ENCODE measurements around the gene ZNF175. TPM values are rescaled to one million over a fixed set of nuclear protein-coding genes. Genes with fewer than 3 reads are reported as not detected.

The ZNF175 gene
- total and polyA plus RNA-seq, 9 of the 15 experiments (the other 6 are each of a cell fraction or from before 2014, with no cell fraction given) = 3.7 to 37.9 (median 14.0) TPM

DNA sequence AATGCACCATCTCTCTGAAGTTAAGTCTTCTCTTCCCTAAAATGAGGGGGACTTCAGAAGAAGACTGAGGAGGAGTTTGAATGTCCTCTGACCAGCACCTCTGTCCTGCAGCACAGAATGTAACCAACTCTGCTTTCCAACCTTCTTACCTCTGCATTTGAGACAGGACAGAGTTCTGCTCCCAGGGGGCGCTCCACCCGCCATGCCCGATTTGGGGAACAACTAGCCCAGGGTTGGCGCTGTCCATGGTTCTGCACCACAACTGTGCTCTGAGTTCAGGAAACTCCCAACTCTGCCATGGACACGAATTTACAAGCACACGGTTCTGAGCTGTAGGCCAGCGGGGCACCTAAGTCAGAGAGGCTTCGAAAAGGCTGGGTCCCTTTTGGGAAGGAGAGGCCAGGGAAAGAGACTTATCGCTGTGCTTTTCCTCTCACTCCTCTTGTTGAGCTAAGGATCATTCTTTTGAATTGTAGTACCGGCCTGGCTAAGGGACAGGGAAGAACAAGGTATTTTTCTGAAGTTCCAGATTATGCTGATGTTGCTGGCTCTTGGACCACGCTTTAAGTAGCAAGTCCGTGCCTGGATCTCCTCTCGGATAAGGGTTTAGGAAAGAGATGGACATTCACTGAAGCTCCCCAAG lies 37.0 kb downstream of the ZNF175 start (continued):
- TF ChIP-seq, protein P1, sequence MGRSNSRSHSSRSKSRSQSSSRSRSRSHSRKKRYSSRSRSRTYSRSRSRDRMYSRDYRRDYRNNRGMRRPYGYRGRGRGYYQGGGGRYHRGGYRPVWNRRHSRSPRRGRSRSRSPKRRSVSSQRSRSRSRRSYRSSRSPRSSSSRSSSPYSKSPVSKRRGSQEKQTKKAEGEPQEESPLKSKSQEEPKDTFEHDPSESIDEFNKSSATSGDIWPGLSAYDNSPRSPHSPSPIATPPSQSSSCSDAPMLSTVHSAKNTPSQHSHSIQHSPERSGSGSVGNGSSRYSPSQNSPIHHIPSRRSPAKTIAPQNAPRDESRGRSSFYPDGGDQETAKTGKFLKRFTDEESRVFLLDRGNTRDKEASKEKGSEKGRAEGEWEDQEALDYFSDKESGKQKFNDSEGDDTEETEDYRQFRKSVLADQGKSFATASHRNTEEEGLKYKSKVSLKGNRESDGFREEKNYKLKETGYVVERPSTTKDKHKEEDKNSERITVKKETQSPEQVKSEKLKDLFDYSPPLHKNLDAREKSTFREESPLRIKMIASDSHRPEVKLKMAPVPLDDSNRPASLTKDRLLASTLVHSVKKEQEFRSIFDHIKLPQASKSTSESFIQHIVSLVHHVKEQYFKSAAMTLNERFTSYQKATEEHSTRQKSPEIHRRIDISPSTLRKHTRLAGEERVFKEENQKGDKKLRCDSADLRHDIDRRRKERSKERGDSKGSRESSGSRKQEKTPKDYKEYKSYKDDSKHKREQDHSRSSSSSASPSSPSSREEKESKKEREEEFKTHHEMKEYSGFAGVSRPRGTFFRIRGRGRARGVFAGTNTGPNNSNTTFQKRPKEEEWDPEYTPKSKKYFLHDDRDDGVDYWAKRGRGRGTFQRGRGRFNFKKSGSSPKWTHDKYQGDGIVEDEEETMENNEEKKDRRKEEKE (IDR thresholded peaks at IDR 0.05; ENCODE audit: borderline replicate concordance in 1 of 2, control insufficient read depth in 1 of 2, low read depth in 2 of 2, low read length in 1 of 2) = no peak
- peak in 1 of 2 experiments; percentile 65; a peak in 1 of 4 replicates for TF ChIP-seq ARNT (IDR thresholded peaks at IDR 0.05)
- TF ChIP-seq ZNF263 (CRISPR knock-in tag; IDR thresholded peaks at IDR 0.05; ENCODE audit: borderline replicate concordance) = peak; percentile 85; the same call in 1 of the 2 replicates
- no peak for TF ChIP-seq NUFIP1 (IDR thresholded peaks at IDR 0.05; ENCODE audit: partially characterized antibody)
- 0 out of 2 replicates have a peak, but pooled peaks have one; percentile 18 for TF ChIP-seq HEY1 (CRISPR knock-in tag; IDR thresholded peaks at IDR 0.05; ENCODE audit: borderline replicate concordance)
- TF ChIP-seq, protein P2, sequence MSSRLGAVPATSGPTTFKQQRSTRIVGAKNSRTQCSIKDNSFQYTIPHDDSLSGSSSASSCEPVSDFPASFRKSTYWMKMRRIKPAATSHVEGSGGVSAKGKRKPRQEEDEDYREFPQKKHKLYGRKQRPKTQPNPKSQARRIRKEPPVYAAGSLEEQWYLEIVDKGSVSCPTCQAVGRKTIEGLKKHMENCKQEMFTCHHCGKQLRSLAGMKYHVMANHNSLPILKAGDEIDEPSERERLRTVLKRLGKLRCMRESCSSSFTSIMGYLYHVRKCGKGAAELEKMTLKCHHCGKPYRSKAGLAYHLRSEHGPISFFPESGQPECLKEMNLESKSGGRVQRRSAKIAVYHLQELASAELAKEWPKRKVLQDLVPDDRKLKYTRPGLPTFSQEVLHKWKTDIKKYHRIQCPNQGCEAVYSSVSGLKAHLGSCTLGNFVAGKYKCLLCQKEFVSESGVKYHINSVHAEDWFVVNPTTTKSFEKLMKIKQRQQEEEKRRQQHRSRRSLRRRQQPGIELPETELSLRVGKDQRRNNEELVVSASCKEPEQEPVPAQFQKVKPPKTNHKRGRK (tag; IDR thresholded peaks at IDR 0.05) = no peak
- no peak for TF ChIP-seq TAF9B (IDR thresholded peaks at IDR 0.05; ENCODE audit: partially characterized antibody)
- TF ChIP-seq, protein P3, sequence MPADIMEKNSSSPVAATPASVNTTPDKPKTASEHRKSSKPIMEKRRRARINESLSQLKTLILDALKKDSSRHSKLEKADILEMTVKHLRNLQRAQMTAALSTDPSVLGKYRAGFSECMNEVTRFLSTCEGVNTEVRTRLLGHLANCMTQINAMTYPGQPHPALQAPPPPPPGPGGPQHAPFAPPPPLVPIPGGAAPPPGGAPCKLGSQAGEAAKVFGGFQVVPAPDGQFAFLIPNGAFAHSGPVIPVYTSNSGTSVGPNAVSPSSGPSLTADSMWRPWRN (IDR thresholded peaks at IDR 0.05; ENCODE audit: low read depth) = no peak
- TF ChIP-seq KLF6 (CRISPR knock-in tag; IDR thresholded peaks at IDR 0.05; ENCODE audit: borderline replicate concordance) = no peak
- TF ChIP-seq, protein P4, sequence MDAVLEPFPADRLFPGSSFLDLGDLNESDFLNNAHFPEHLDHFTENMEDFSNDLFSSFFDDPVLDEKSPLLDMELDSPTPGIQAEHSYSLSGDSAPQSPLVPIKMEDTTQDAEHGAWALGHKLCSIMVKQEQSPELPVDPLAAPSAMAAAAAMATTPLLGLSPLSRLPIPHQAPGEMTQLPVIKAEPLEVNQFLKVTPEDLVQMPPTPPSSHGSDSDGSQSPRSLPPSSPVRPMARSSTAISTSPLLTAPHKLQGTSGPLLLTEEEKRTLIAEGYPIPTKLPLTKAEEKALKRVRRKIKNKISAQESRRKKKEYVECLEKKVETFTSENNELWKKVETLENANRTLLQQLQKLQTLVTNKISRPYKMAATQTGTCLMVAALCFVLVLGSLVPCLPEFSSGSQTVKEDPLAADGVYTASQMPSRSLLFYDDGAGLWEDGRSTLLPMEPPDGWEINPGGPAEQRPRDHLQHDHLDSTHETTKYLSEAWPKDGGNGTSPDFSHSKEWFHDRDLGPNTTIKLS (IDR thresholded peaks at IDR 0.05; ENCODE audit: borderline replicate concordance, low read depth) = no peak
- peak; percentile 99 for TF ChIP-seq LCOR (CRISPR knock-in tag; IDR thresholded peaks at IDR 0.05)
- 0 out of 2 replicates have a peak, but pooled peaks have one; percentile 29 for TF ChIP-seq SP1 (CRISPR knock-in tag; IDR thresholded peaks at IDR 0.05)
- no peak for TF ChIP-seq BRD4 (IDR thresholded peaks at IDR 0.05)
- TF ChIP-seq PHF21A (IDR thresholded peaks at IDR 0.05; ENCODE audit: borderline replicate concordance, low read depth) = peak; percentile 55; the same call in 1 of the 2 replicates
- TF ChIP-seq, protein P5, sequence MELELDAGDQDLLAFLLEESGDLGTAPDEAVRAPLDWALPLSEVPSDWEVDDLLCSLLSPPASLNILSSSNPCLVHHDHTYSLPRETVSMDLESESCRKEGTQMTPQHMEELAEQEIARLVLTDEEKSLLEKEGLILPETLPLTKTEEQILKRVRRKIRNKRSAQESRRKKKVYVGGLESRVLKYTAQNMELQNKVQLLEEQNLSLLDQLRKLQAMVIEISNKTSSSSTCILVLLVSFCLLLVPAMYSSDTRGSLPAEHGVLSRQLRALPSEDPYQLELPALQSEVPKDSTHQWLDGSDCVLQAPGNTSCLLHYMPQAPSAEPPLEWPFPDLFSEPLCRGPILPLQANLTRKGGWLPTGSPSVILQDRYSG (tag; conservative IDR thresholded peaks at IDR 0.05; ENCODE audit: low read depth) = no peak
- TF ChIP-seq CC2D1A (IDR thresholded peaks at IDR 0.05) = peak; percentile 67

Data from K562 (cell line).